GM23248 (cell line): Measurements from ENCODE around the gene RICTOR.

Experiments used
- EZH2 ChIP-seq: fragments of 200-600 bp; sonication (generic); IDR thresholded peaks from 2 replicates; pipeline ENCODE4 v1.6.1; 2018; ENCODE audit warnings: antibody characterized with exemption, mild to moderate bottlenecking; ENCODE audit not compliant: insufficient read depth, poor library complexity, severe bottlenecking
- EZH2phosphoT487 ChIP-seq: fragments of 200-600 bp; sonication (generic); IDR thresholded peaks from 2 replicates; pipeline ENCODE4 v1.6.1; 2018; ENCODE audit warnings: antibody characterized with exemption, moderate library complexity, mild to moderate bottlenecking, low read depth; ENCODE audit not compliant: insufficient read depth

DNA sequence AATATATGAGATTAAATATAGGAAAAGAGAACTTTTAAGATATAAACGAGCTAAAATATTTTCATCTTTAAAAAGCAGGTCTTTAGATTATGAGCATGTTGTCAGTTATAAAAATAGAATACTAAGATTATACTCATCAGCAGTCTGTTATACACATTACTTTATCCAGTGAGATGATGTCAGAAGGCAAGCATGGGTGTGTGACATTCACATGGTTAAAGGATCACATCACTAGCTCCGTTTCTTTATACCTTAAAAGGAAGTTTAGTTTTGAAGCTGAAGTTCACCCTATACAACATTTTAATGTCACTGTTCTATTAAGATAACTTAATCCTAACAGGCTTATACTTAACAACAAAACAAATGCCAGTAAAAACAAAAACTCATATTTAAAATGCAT, 59.6 kb downstream of the RICTOR start:
- TF ChIP-seq EZH2 (no peak), EZH2phosphoT487 (no peak)
